Neural progenitor cell (in vitro differentiated cells): ENCODE results near the gene ZCCHC10.
"Not testable (repeated sequence)": the region's sequence is repeated elsewhere in the genome, so short reads cannot be mapped to it uniquely, and the experiment has no call there.

Experiments used
- EZH2 ChIP-seq: fragments of 200-600 bp; sonication (generic); IDR thresholded peaks from 2 replicates; pipeline ENCODE4 v1.6.1; 2017; ENCODE audit warnings: antibody characterized with exemption, mild to moderate bottlenecking, moderate library complexity
- EZH2phosphoT487 ChIP-seq: fragments of 200-600 bp; sonication (generic); IDR thresholded peaks from 2 replicates; pipeline ENCODE4 v1.6.1; 2017; ENCODE audit warnings: antibody characterized with exemption
- TF ChIP-seq, protein P1 (sequence below): fragments of 200-600 bp; sonication (generic); IDR thresholded peaks from 2 replicates; pipeline ENCODE4 v1.5.1; 2017; ENCODE audit warnings: antibody characterized with exemption, mild to moderate bottlenecking

DNA sequence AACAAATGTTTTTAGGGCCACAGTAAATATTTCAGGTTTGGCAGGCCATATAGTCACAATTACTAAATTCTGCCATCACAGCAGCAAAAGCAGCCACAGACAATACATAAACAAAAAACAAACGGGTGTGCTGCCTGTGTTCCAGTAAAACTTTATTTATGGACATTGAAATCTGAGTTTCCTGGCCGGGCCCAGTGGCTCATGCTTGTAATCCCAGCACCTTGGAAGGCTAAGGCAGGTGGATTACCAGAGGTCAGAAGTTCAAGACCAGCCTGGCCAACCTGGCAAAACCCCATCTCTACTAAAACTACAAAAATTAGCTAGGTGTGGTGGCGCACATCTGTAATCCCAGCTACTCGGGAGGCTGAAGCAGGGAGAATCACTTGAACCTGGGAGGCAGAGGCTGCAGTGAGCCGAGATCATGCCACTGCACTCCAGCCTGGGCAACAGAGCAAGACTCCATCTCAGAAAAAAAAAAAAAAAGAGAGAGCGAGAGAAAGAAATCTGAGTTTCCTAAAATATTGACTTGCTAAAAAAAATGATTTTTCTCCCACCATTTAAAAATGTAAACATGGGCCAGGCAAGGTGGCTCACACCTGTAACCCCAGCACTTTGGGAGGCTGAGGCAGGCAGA, 70.1 kb downstream of the ZCCHC10 start:
- TF ChIP-seq, protein P1, sequence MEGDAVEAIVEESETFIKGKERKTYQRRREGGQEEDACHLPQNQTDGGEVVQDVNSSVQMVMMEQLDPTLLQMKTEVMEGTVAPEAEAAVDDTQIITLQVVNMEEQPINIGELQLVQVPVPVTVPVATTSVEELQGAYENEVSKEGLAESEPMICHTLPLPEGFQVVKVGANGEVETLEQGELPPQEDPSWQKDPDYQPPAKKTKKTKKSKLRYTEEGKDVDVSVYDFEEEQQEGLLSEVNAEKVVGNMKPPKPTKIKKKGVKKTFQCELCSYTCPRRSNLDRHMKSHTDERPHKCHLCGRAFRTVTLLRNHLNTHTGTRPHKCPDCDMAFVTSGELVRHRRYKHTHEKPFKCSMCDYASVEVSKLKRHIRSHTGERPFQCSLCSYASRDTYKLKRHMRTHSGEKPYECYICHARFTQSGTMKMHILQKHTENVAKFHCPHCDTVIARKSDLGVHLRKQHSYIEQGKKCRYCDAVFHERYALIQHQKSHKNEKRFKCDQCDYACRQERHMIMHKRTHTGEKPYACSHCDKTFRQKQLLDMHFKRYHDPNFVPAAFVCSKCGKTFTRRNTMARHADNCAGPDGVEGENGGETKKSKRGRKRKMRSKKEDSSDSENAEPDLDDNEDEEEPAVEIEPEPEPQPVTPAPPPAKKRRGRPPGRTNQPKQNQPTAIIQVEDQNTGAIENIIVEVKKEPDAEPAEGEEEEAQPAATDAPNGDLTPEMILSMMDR = not testable (repeated sequence)
- TF ChIP-seq EZH2phosphoT487, EZH2: not testable (repeated sequence)
